Left ventricle myocardium inferior (tissue), 1 donor: Measurements from ENCODE around the gene EHD1. TPM values are rescaled to one million over a fixed set of nuclear protein-coding genes. Genes with fewer than 3 reads are reported as not detected.

Experiments used
- DNase-seq: peaks from one replicate; pipeline ENCODE4 v3.0.0-alpha.2; 2020
- H3K27ac ChIP-seq: fragments of 200-600 bp; replicated peaks from 2 replicates; pipeline ENCODE4 v1.8.0; 2021
- H3K27me3 ChIP-seq: fragments of 200-600 bp; 2 replicates; pipeline ENCODE4 v1.8.0; 2021; ENCODE audit warnings: low read depth
- H3K36me3 ChIP-seq: fragments of 200-600 bp; 2 replicates; pipeline ENCODE4 v1.8.0; 2021
- H3K4me1 ChIP-seq: fragments of 200-600 bp; 2 replicates; pipeline ENCODE4 v1.8.0; 2021
- H3K4me3 ChIP-seq: fragments of 200-600 bp; 2 replicates; pipeline ENCODE4 v1.8.0; 2021; ENCODE audit warnings: mild to moderate bottlenecking, moderate library complexity
- H3K9me3 ChIP-seq: fragments of 200-600 bp; replicated peaks from 2 replicates; pipeline ENCODE4 v1.8.0; 2021
- CTCF ChIP-seq: fragments of 200-600 bp; IDR thresholded peaks from 2 replicates; pipeline ENCODE4 v1.8.0; 2021; ENCODE audit warnings: antibody characterized with exemption, mild to moderate bottlenecking, borderline replicate concordance
- intact Hi-C: fragments of 100-400 bp; cut with micrococcal nuclease; formaldehyde crosslinking; loops from one replicate; pipeline ENCODE4 v1.11.0; 2022
- total RNA-seq: library from RNA; stranded (reverse); fragmentation: NEBNext Ultra II Directional; extraction: Animal tissue kit (Norgen Biotek cat#: 25700); gene quantifications from one replicate; pipeline ENCODE4 v1.2.1, GENCODE V29; 2021
- donor health status: DM: no; HTN: yes; CAD: no; lungs with severe emphysema.

The EHD1 gene
- total RNA-seq, 1 donor from 2014 or later: 40.3 TPM

GRCh38 chr11:64891880-64892279 is 13.5 kb upstream of the EHD1 start:
- H3K27ac ChIP-seq: peak overlapping the region; percentile 79
- H3K9me3 ChIP-seq: no peaks in the 10 kb centered on the region
- TF ChIP-seq CTCF: no peak
- intact Hi-C loops: no loop called here
- no peak overlapping the region for H3K4me3 ChIP-seq
- peaks cover 13% of the 10 kb centered on the region for H3K36me3 ChIP-seq
- no peak for DNase-seq
- H3K27me3 ChIP-seq: no peaks in the 10 kb centered on the region
- H3K4me1 ChIP-seq: peaks cover 63% of the 10 kb centered on the region

GRCh38 chr11:64891215-64891848 is 12.9 kb upstream of the EHD1 start:
- no peak for TF ChIP-seq CTCF

GRCh38 chr11:64890522-64890939 is 12.1 kb upstream of the EHD1 start:
- intact Hi-C loops: no loop called here
- no peak for TF ChIP-seq CTCF
- Histone ChIP-seq H3K4me1 (peaks cover 63% of the 10 kb centered on the region), H3K27me3 (no peaks in the 10 kb centered on the region), H3K4me3 (no peak overlapping the region), H3K27ac (peak overlapping the region; percentile 79), H3K36me3 (peaks cover 4% of the 10 kb centered on the region), H3K9me3 (no peaks in the 10 kb centered on the region)
- no peak for DNase-seq

More at GRCh38 chr11:64891215-64891848, 12.9 kb upstream of the EHD1 start:
- Histone ChIP-seq H3K4me3 (no peak overlapping the region), H3K36me3 (peaks cover 8% of the 10 kb centered on the region), H3K9me3 (no peaks in the 10 kb centered on the region), H3K27ac (peak overlapping the region; percentile 79), H3K4me1 (peaks cover 63% of the 10 kb centered on the region), H3K27me3 (no peaks in the 10 kb centered on the region)
- intact Hi-C loops: no loop called here
- no peak for DNase-seq

- peak overlapping the region; percentile 79 for H3K27ac ChIP-seq
- peaks cover 55% of the 10 kb centered on the region for H3K4me1 ChIP-seq
- DNase-seq: no peak
- no peaks in the 10 kb centered on the region for H3K9me3 ChIP-seq
- TF ChIP-seq CTCF: no peak
- H3K36me3 ChIP-seq: no peaks in the 10 kb centered on the region
- no peak overlapping the region for H3K4me3 ChIP-seq
- intact Hi-C loops: no loop called here
- no peaks in the 10 kb centered on the region for H3K27me3 ChIP-seq
These were observed 10.5 kb upstream of the EHD1 start for GRCh38 chr11:64888729-64889511.

- Histone ChIP-seq H3K4me1 (peaks cover 50% of the 10 kb centered on the region), H3K9me3 (no peaks in the 10 kb centered on the region), H3K4me3 (peak overlapping the region; percentile 49), H3K36me3 (no peaks in the 10 kb centered on the region), H3K27me3 (no peaks in the 10 kb centered on the region), H3K27ac (peak overlapping the region; percentile 76)
- no peak for TF ChIP-seq CTCF
- no peak for DNase-seq
- intact Hi-C loops: no loop called here
These were observed 9.9 kb upstream of the EHD1 start for GRCh38 chr11:64888406-64888728.
